ENCODE measurements around the gene FHIT.

The FHIT gene

GRCh38 chr3:61108247-61109019, 142.8 kb downstream of the FHIT start:
- no peak for TF ChIP-seq CTCF (IDR thresholded peaks at IDR 0.05; ENCODE audit: low read depth, low read length)
- no peak overlapping the region for H3K4me3 ChIP-seq (ENCODE audit: low read depth, low read length)

GRCh38 chr3:61094608-61095007, 156.6 kb downstream of the FHIT start:
- no peak overlapping the region for H3K4me3 ChIP-seq (ENCODE audit: low read depth, low read length)
- no peak for TF ChIP-seq CTCF (IDR thresholded peaks at IDR 0.05; ENCODE audit: low read depth, low read length)

- no peak overlapping the region for H3K4me3 ChIP-seq (ENCODE audit: low read depth, low read length)
- no peak for TF ChIP-seq CTCF (IDR thresholded peaks at IDR 0.05; ENCODE audit: low read depth, low read length)
Observed at GRCh38 chr3:61093364-61093763, 157.9 kb downstream of the FHIT start.

- no peak for TF ChIP-seq CTCF (IDR thresholded peaks at IDR 0.05; ENCODE audit: low read depth, low read length)
- H3K4me3 ChIP-seq (ENCODE audit: low read depth, low read length), result no peak overlapping the region
Observed at GRCh38 chr3:61092870-61093269, 158.4 kb downstream of the FHIT start.

- no peak overlapping the region for H3K4me3 ChIP-seq (ENCODE audit: low read depth, low read length)
- no peak for TF ChIP-seq CTCF (IDR thresholded peaks at IDR 0.05; ENCODE audit: low read depth, low read length)
Observed at GRCh38 chr3:61090389-61091169, 160.7 kb downstream of the FHIT start.

- no peak for TF ChIP-seq CTCF (IDR thresholded peaks at IDR 0.05; ENCODE audit: low read depth, low read length)
- H3K4me3 ChIP-seq (ENCODE audit: low read depth, low read length), result no peak overlapping the region
Observed at GRCh38 chr3:61087465-61087864, 163.8 kb downstream of the FHIT start.

- no peak overlapping the region for H3K4me3 ChIP-seq (ENCODE audit: low read depth, low read length)
- TF ChIP-seq CTCF (IDR thresholded peaks at IDR 0.05; ENCODE audit: low read depth, low read length), result no peak
Observed at GRCh38 chr3:61081554-61081953, 169.7 kb downstream of the FHIT start.
